Parathyroid adenoma (tissue), 2 donors: Measurements from ENCODE around the gene CLDN2.
"Not testable (repeated sequence)": the region's sequence is repeated elsewhere in the genome, so short reads cannot be mapped to it uniquely, and the experiment has no call there.

Experiments
- H2AFZ ChIP-seq: fragments of 300-600 bp; sonication (generic); one replicate; pipeline ENCODE4 v1.7.0; 2017; ENCODE audit warnings: antibody characterized with exemption, mild to moderate bottlenecking
- H3K27ac ChIP-seq: fragments of 300-600 bp; sonication (generic); one replicate; pipeline ENCODE4 v1.7.0; 2017
- H3K27me3 ChIP-seq: fragments of 300-600 bp; sonication (generic); one replicate; pipeline ENCODE4 v1.7.0; 2017; ENCODE audit warnings: low read length; ENCODE audit not compliant: control insufficient read depth, insufficient read depth
- H3K36me3 ChIP-seq: fragments of 300-600 bp; sonication (generic); one replicate; pipeline ENCODE4 v1.7.0; 2017; ENCODE audit warnings: low read length; ENCODE audit not compliant: control insufficient read depth, insufficient read depth
- H3K4me1 ChIP-seq: fragments of 300-600 bp; sonication (generic); one replicate; pipeline ENCODE4 v1.7.0; 2017; ENCODE audit warnings: control low read depth
- H3K4me2 ChIP-seq: fragments of 300-600 bp; sonication (generic); one replicate; pipeline ENCODE4 v1.7.0; 2017; ENCODE audit warnings: low read length
- H3K4me3 ChIP-seq: fragments of 300-600 bp; sonication (generic); one replicate; pipeline ENCODE4 v1.7.0; 2017; ENCODE audit warnings: low read depth, low read length
- H3K79me2 ChIP-seq: fragments of 300-600 bp; sonication (generic); one replicate; pipeline ENCODE4 v1.7.0; 2017; ENCODE audit warnings: control low read depth
- H3K9ac ChIP-seq: fragments of 300-600 bp; sonication (generic); one replicate; pipeline ENCODE4 v1.7.0; 2017; ENCODE audit warnings: mild to moderate bottlenecking
- H3K9me3 ChIP-seq: fragments of 300-600 bp; sonication (generic); one replicate; pipeline ENCODE4 v1.7.0; 2017; ENCODE audit warnings: low read length; ENCODE audit not compliant: control insufficient read depth
- CTCF ChIP-seq: fragments of 300-600 bp; sonication (generic); IDR thresholded peaks from one replicate; pipeline ENCODE4 v1.7.0; 2017; ENCODE audit warnings: antibody characterized with exemption, mild to moderate bottlenecking
- donor health status: primary hyperparathyroidism.

Gene CLDN2

GRCh38 chrX:106955004-106955772 lies 35.0 kb downstream of the CLDN2 start:
- Histone ChIP-seq H3K4me3 (no peak overlapping the region), H3K27me3 (no peaks in the 10 kb centered on the region), H3K9ac (no peak overlapping the region), H2AFZ (no peak overlapping the region), H3K36me3 (no peaks in the 10 kb centered on the region), H3K9me3 (no peaks in the 10 kb centered on the region), H3K4me1 (peaks cover 4% of the 10 kb centered on the region), H3K27ac (peak overlapping the region; percentile 39), H3K4me2 (no peak overlapping the region), H3K79me2 (no peaks in the 10 kb centered on the region)
- TF ChIP-seq CTCF: no peak

GRCh38 chrX:106957856-106958255 lies 37.7 kb downstream of the CLDN2 start:
- Histone ChIP-seq H3K4me3 (no peak overlapping the region), H3K27me3 (no peaks in the 10 kb centered on the region), H3K9me3 (no peaks in the 10 kb centered on the region), H3K36me3 (no peaks in the 10 kb centered on the region), H3K79me2 (no peaks in the 10 kb centered on the region), H2AFZ (no peak overlapping the region), H3K4me1 (peaks cover 4% of the 10 kb centered on the region), H3K4me2 (no peak overlapping the region), H3K27ac (no peak overlapping the region), H3K9ac (no peak overlapping the region)
- no peak for TF ChIP-seq CTCF

GRCh38 chrX:106959901-106960300 lies 39.7 kb downstream of the CLDN2 start:
- TF ChIP-seq CTCF: no peak
- Histone ChIP-seq H3K4me1 (peaks cover 4% of the 10 kb centered on the region), H3K79me2 (no peaks in the 10 kb centered on the region), H3K9me3 (no peaks in the 10 kb centered on the region), H2AFZ (no peak overlapping the region), H3K27ac (no peak overlapping the region), H3K4me3 (no peak overlapping the region), H3K9ac (no peak overlapping the region), H3K4me2 (no peak overlapping the region), H3K36me3 (no peaks in the 10 kb centered on the region), H3K27me3 (no peaks in the 10 kb centered on the region)

GRCh38 chrX:106963111-106963510 lies 42.9 kb downstream of the CLDN2 start:
- TF ChIP-seq CTCF: no peak
- no peaks in the 10 kb centered on the region for H3K27me3 ChIP-seq
- H3K4me3 ChIP-seq: no peak overlapping the region
- H3K36me3 ChIP-seq: no peaks in the 10 kb centered on the region
- no peaks in the 10 kb centered on the region for H3K4me1 ChIP-seq
- no peak overlapping the region for H3K27ac ChIP-seq
- no peak overlapping the region for H3K9ac ChIP-seq
- no peaks in the 10 kb centered on the region for H3K9me3 ChIP-seq
- H3K4me2 ChIP-seq: no peak overlapping the region
- H2AFZ ChIP-seq: no peak overlapping the region
- H3K79me2 ChIP-seq: no peaks in the 10 kb centered on the region

GRCh38 chrX:106964290-106964689 lies 44.1 kb downstream of the CLDN2 start:
- H3K27ac ChIP-seq: no peak overlapping the region
- no peak for TF ChIP-seq CTCF

GRCh38 chrX:106966547-106966946 lies 46.3 kb downstream of the CLDN2 start:
- H3K79me2 ChIP-seq: not testable (repeated sequence)

More at GRCh38 chrX:106964290-106964689, 44.1 kb downstream of the CLDN2 start:
- Histone ChIP-seq H3K9ac (no peak overlapping the region), H3K27me3 (no peaks in the 10 kb centered on the region), H3K9me3 (no peaks in the 10 kb centered on the region), H3K79me2 (no peaks in the 10 kb centered on the region), H3K4me3 (no peak overlapping the region), H3K4me2 (no peak overlapping the region), H3K36me3 (no peaks in the 10 kb centered on the region), H3K4me1 (no peaks in the 10 kb centered on the region), H2AFZ (no peak overlapping the region)

More at GRCh38 chrX:106966547-106966946, 46.3 kb downstream of the CLDN2 start:
- H3K27me3 ChIP-seq, H3K4me2 ChIP-seq, H3K9me3 ChIP-seq, H3K4me1 ChIP-seq, H3K36me3 ChIP-seq, H3K9ac ChIP-seq, H3K27ac ChIP-seq, H2AFZ ChIP-seq, H3K4me3 ChIP-seq: not testable (repeated sequence)
